Measurements from ENCODE around the gene CLEC2A. TPM values are rescaled to one million over a fixed set of nuclear protein-coding genes. Genes with fewer than 3 reads are reported as not detected.

The CLEC2A gene
- total RNA-seq, 1 donor from 2014 or later = not detected

GRCh38 chr12:9973949-9974348, 41.8 kb upstream of the CLEC2A start:
- no peak overlapping the region for H3K27ac Mint-ChIP-seq
- no peak for TF ChIP-seq CTCF (IDR thresholded peaks at IDR 0.05; ENCODE audit: unreplicated experiment)
- peaks cover 21% of the 10 kb centered on the region for H3K9me3 Mint-ChIP-seq (ENCODE audit: low read depth)
- H3K4me3 Mint-ChIP-seq (ENCODE audit: low read depth) = no peak overlapping the region
- no peaks in the 10 kb centered on the region for H3K4me1 Mint-ChIP-seq (ENCODE audit: low read depth)
- H3K27me3 Mint-ChIP-seq = no peaks in the 10 kb centered on the region
- DNase-seq (ENCODE audit: low spot score, unreplicated experiment) = no peak
- peaks cover 5% of the 10 kb centered on the region for H3K36me3 Mint-ChIP-seq (ENCODE audit: insufficient read depth)

- H3K4me1 Mint-ChIP-seq (ENCODE audit: low read depth) = no peaks in the 10 kb centered on the region
- H3K36me3 Mint-ChIP-seq (ENCODE audit: insufficient read depth) = peaks cover 4% of the 10 kb centered on the region
Measured at GRCh38 chr12:9971181-9971580, 39.0 kb upstream of the CLEC2A start, which contains the start of gene CLEC12A. Gene CLEC12A (plus strand): TSS chr12:9971409. CDS start chr12:9971597, 188 bp downstream.

GRCh38 chr12:9969673-9970072, 37.5 kb upstream of the CLEC2A start:
- no peaks in the 10 kb centered on the region for H3K36me3 Mint-ChIP-seq (ENCODE audit: insufficient read depth)

More at GRCh38 chr12:9971181-9971580, 39.0 kb upstream of the CLEC2A start, which contains the start of gene CLEC12A:
- Mint-ChIP-seq H3K4me3 (ENCODE audit: low read depth) (no peak within 1 kb of the TSS), H3K9me3 (ENCODE audit: low read depth) (peaks cover 10% of the 10 kb centered on the region), H3K27ac (no peak within 1 kb of the TSS), H3K27me3 (no peaks in the 10 kb centered on the region)
- no peak for DNase-seq (ENCODE audit: low spot score, unreplicated experiment)
- TF ChIP-seq CTCF (IDR thresholded peaks at IDR 0.05; ENCODE audit: unreplicated experiment) = no peak

GRCh38 chr12:9961901-9962300, 29.7 kb upstream of the CLEC2A start:
- no peak overlapping the region for H3K4me3 Mint-ChIP-seq (ENCODE audit: low read depth)
- no peak for TF ChIP-seq CTCF (IDR thresholded peaks at IDR 0.05; ENCODE audit: unreplicated experiment)
- no peaks in the 10 kb centered on the region for H3K9me3 Mint-ChIP-seq (ENCODE audit: low read depth)
- peaks cover 8% of the 10 kb centered on the region for H3K4me1 Mint-ChIP-seq (ENCODE audit: low read depth)
- H3K27ac Mint-ChIP-seq = no peak overlapping the region
- H3K27me3 Mint-ChIP-seq = no peaks in the 10 kb centered on the region
- DNase-seq (ENCODE audit: low spot score, unreplicated experiment) = no peak
- H3K36me3 Mint-ChIP-seq (ENCODE audit: insufficient read depth) = no peaks in the 10 kb centered on the region

More at GRCh38 chr12:9969673-9970072, 37.5 kb upstream of the CLEC2A start:
- DNase-seq (ENCODE audit: low spot score, unreplicated experiment) = no peak
- H3K27ac Mint-ChIP-seq = no peak overlapping the region
- no peak for TF ChIP-seq CTCF (IDR thresholded peaks at IDR 0.05; ENCODE audit: unreplicated experiment)
- no peak overlapping the region for H3K4me3 Mint-ChIP-seq (ENCODE audit: low read depth)
- no peaks in the 10 kb centered on the region for H3K4me1 Mint-ChIP-seq (ENCODE audit: low read depth)
- no peaks in the 10 kb centered on the region for H3K27me3 Mint-ChIP-seq
- no peaks in the 10 kb centered on the region for H3K9me3 Mint-ChIP-seq (ENCODE audit: low read depth)

GRCh38 chr12:9961106-9961505, 28.9 kb upstream of the CLEC2A start:
- Mint-ChIP-seq H3K4me3 (ENCODE audit: low read depth) (no peak overlapping the region), H3K9me3 (ENCODE audit: low read depth) (no peaks in the 10 kb centered on the region), H3K27me3 (no peaks in the 10 kb centered on the region), H3K36me3 (ENCODE audit: insufficient read depth) (no peaks in the 10 kb centered on the region), H3K27ac (no peak overlapping the region), H3K4me1 (ENCODE audit: low read depth) (peaks cover 8% of the 10 kb centered on the region)
- no peak for TF ChIP-seq CTCF (IDR thresholded peaks at IDR 0.05; ENCODE audit: unreplicated experiment)
- no peak for DNase-seq (ENCODE audit: low spot score, unreplicated experiment)

Measured in progenitor cell of endocrine pancreas (in vitro differentiated cells).